Keratinocyte (primary cell): ENCODE data around the gene TSPAN4.

Source experiments
- CTCF ChIP-seq, 3 experiments: IDR thresholded peaks in 1 of 3; conservative IDR thresholded peaks in 1 of 3; optimal IDR thresholded peaks in 1 of 3; 2 replicates in 2 of 3; 3 replicates in 1 of 3; pipeline versions ENCODE3 to v1.5.1; 2011; ENCODE audit warnings: low read length in 3 of 3, mild to moderate bottlenecking in 3 of 3, moderate library complexity in 2 of 3, control low read depth in 1 of 3, inconsistent platforms in 1 of 3; ENCODE audit not compliant: insufficient read depth in 2 of 3; ENCODE audit errors: extremely low read depth in 1 of 3
- EZH2 ChIP-seq: IDR thresholded peaks from one replicate; pipeline ENCODE4 v1.6.1; 2012; ENCODE audit warnings: inconsistent platforms, mild to moderate bottlenecking, low read length, moderate library complexity

- TF ChIP-seq CTCF (optimal IDR thresholded peaks at IDR 0.05 in 1 of 3, IDR thresholded peaks at IDR 0.05 in 1 of 3, conservative IDR thresholded peaks at IDR 0.05 in 1 of 3; ENCODE audit: extremely low read depth in 1 of 3, insufficient read depth in 2 of 3, low read length in 3 of 3): no peak
- TF ChIP-seq EZH2: no peak
Observed at GRCh38 chr11:907668-908067, 65.0 kb downstream of the TSPAN4 start.
